DOHH2 (cell line): ENCODE data around the gene PSRC1.

Source experiments
- H3F3A ChIP-seq: fragments of 200-600 bp; sonication (generic), shearing (Covaris generic); 2 replicates; pipeline ENCODE4 v1.6.0; 2016; ENCODE audit warnings: antibody characterized with exemption, mild to moderate bottlenecking; ENCODE audit not compliant: control insufficient read depth, insufficient read depth
- H3K27ac ChIP-seq: fragments of 200-600 bp; sonication (generic); 2 replicates; pipeline ENCODE4 v1.5.1; 2014; ENCODE audit warnings: low read depth, mild to moderate bottlenecking, low read length, moderate library complexity
- H3K27me3 ChIP-seq: fragments of 200-600 bp; sonication (generic); 2 replicates; pipeline ENCODE4 v1.6.1; 2014; ENCODE audit warnings: mild to moderate bottlenecking, low read length, mixed read lengths; ENCODE audit not compliant: control insufficient read depth
- H3K36me3 ChIP-seq: fragments of 200-600 bp; sonication (generic); 2 replicates; pipeline ENCODE4 v1.6.1; 2014; ENCODE audit warnings: mild to moderate bottlenecking, low read length, moderate library complexity, mixed read lengths; ENCODE audit not compliant: control insufficient read depth
- H3K4me1 ChIP-seq: fragments of 200-600 bp; sonication (generic); 2 replicates; pipeline ENCODE4 v1.6.1; 2014; ENCODE audit warnings: mild to moderate bottlenecking, low read length, mixed read lengths; ENCODE audit not compliant: control insufficient read depth
- H3K4me2 ChIP-seq: fragments of 200-600 bp; sonication (generic); 2 replicates; pipeline ENCODE4 v1.6.0; 2014; ENCODE audit warnings: mild to moderate bottlenecking, low read length, moderate library complexity
- H3K4me3 ChIP-seq: fragments of 200-600 bp; sonication (generic); 2 replicates; pipeline ENCODE4 v1.5.1; 2014; ENCODE audit warnings: mild to moderate bottlenecking, low read length, mixed read lengths
- H3K79me2 ChIP-seq: fragments of 200-600 bp; sonication (generic); 2 replicates; pipeline ENCODE4 v1.6.1; 2014; ENCODE audit warnings: mild to moderate bottlenecking, low read length, mixed read lengths; ENCODE audit not compliant: control insufficient read depth
- H3K9me2 ChIP-seq: fragments of 200-600 bp; sonication (generic); replicated peaks from 2 replicates; pipeline ENCODE4 v1.6.1; 2014; ENCODE audit warnings: mild to moderate bottlenecking, low read length, mixed read lengths; ENCODE audit not compliant: control insufficient read depth
- H3K9me3 ChIP-seq: fragments of 200-600 bp; sonication (generic); 2 replicates; pipeline ENCODE4 v1.6.1; 2014; ENCODE audit warnings: antibody characterized with exemption, low read length, mixed read lengths; ENCODE audit not compliant: control insufficient read depth, insufficient read depth
- H4K20me1 ChIP-seq: fragments of 200-600 bp; sonication (generic); 2 replicates; pipeline ENCODE4 v1.6.0; 2014; ENCODE audit warnings: low read depth, mild to moderate bottlenecking, antibody characterized with exemption, low read length, moderate library complexity; ENCODE audit not compliant: control insufficient read depth, insufficient read depth
- EZH2phosphoT487 ChIP-seq: fragments of 200-600 bp; sonication (generic); IDR thresholded peaks from 2 replicates; pipeline ENCODE4 v1.6.1; 2017; ENCODE audit warnings: borderline replicate concordance, mild to moderate bottlenecking, antibody characterized with exemption, low read length, moderate library complexity, mixed read lengths
- TF ChIP-seq, protein P1 (sequence below): fragments of 200-600 bp; sonication (generic); IDR thresholded peaks from one replicate; pipeline ENCODE4 v1.5.1; 2014; ENCODE audit warnings: antibody characterized with exemption, mild to moderate bottlenecking, low read depth, low read length; ENCODE audit not compliant: poor library complexity, severe bottlenecking

Gene PSRC1

DNA sequence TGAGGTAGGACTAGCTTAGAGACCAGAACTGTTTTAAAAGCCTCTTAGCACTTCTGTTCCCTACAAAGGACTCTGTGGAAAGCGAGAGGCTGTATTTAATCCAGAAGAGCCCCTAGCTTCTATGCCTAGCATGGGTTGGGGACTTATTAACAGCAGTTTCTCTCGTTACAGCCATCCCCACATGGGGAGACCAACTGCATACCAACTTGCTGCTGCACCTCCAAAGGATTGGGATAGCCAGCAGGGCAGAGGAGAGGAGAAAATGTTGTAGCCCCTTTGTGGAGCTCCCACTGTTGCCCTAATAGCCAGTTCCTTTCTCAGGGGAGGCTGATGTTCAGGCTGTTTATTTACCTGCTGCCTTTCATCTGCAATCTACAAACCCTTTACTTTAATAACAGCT, 44.6 kb downstream of the PSRC1 start:
- Histone ChIP-seq H3K36me3 (peaks cover 54% of the 10 kb centered on the region), H3K27me3 (peaks cover 3% of the 10 kb centered on the region; the same call in 1 of the 2 replicates)
- TF ChIP-seq, protein P1, sequence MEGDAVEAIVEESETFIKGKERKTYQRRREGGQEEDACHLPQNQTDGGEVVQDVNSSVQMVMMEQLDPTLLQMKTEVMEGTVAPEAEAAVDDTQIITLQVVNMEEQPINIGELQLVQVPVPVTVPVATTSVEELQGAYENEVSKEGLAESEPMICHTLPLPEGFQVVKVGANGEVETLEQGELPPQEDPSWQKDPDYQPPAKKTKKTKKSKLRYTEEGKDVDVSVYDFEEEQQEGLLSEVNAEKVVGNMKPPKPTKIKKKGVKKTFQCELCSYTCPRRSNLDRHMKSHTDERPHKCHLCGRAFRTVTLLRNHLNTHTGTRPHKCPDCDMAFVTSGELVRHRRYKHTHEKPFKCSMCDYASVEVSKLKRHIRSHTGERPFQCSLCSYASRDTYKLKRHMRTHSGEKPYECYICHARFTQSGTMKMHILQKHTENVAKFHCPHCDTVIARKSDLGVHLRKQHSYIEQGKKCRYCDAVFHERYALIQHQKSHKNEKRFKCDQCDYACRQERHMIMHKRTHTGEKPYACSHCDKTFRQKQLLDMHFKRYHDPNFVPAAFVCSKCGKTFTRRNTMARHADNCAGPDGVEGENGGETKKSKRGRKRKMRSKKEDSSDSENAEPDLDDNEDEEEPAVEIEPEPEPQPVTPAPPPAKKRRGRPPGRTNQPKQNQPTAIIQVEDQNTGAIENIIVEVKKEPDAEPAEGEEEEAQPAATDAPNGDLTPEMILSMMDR: no peak
- TF ChIP-seq EZH2phosphoT487: no peak

GRCh38 chr1:109237512-109237911, 45.4 kb downstream of the PSRC1 start:
- TF ChIP-seq, protein P1: no peak
- TF ChIP-seq EZH2phosphoT487: no peak
- H3K36me3 ChIP-seq: peaks cover 57% of the 10 kb centered on the region

More for the DNA sequence above, 44.6 kb downstream of the PSRC1 start:
- no peak overlapping the region for H3K27ac ChIP-seq
- H3K9me2 ChIP-seq: no peaks in the 10 kb centered on the region
- peaks cover 5% of the 10 kb centered on the region; the same call in 1 of the 2 replicates for H4K20me1 ChIP-seq
- H3K79me2 ChIP-seq: no peaks in the 10 kb centered on the region
- no peak overlapping the region for H3K4me2 ChIP-seq
- no peaks in the 10 kb centered on the region for H3F3A ChIP-seq
- H3K9me3 ChIP-seq: no peaks in the 10 kb centered on the region
- no peak overlapping the region for H3K4me3 ChIP-seq
- no peaks in the 10 kb centered on the region for H3K4me1 ChIP-seq

DNA sequence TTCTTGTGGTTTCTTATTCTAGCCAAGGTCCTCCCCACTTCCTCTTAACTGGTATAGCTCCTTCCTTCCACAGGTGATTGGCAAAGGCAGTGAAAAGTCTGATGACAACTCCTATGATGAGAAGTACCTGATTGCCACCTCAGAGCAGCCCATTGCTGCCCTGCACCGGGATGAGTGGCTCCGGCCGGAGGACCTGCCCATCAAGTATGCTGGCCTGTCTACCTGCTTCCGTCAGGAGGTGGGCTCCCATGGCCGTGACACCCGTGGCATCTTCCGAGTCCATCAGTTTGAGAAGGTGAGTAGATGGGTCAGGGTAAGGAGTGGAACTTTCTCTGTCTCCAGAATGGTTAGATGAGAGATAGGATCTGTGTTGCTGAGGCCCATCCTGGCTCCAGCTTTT, 47.8 kb downstream of the PSRC1 start:
- Histone ChIP-seq H4K20me1 (no peaks in the 10 kb centered on the region), H3F3A (no peaks in the 10 kb centered on the region), H3K27ac (no peak overlapping the region), H3K9me2 (no peaks in the 10 kb centered on the region), H3K4me1 (no peaks in the 10 kb centered on the region), H3K9me3 (no peaks in the 10 kb centered on the region), H3K36me3 (peaks cover 75% of the 10 kb centered on the region), H3K4me2 (no peak overlapping the region), H3K79me2 (no peaks in the 10 kb centered on the region), H3K4me3 (no peak overlapping the region), H3K27me3 (no peaks in the 10 kb centered on the region)
- TF ChIP-seq EZH2phosphoT487: no peak
- TF ChIP-seq, protein P1: no peak

More at GRCh38 chr1:109237512-109237911, 45.4 kb downstream of the PSRC1 start:
- Histone ChIP-seq H3K27me3 (no peaks in the 10 kb centered on the region), H3K4me2 (no peak overlapping the region), H4K20me1 (peaks cover 5% of the 10 kb centered on the region; the same call in 1 of the 2 replicates), H3K9me3 (no peaks in the 10 kb centered on the region), H3K9me2 (no peaks in the 10 kb centered on the region), H3K4me1 (no peaks in the 10 kb centered on the region), H3F3A (no peaks in the 10 kb centered on the region), H3K27ac (no peak overlapping the region), H3K79me2 (no peaks in the 10 kb centered on the region), H3K4me3 (no peak overlapping the region)

DNA sequence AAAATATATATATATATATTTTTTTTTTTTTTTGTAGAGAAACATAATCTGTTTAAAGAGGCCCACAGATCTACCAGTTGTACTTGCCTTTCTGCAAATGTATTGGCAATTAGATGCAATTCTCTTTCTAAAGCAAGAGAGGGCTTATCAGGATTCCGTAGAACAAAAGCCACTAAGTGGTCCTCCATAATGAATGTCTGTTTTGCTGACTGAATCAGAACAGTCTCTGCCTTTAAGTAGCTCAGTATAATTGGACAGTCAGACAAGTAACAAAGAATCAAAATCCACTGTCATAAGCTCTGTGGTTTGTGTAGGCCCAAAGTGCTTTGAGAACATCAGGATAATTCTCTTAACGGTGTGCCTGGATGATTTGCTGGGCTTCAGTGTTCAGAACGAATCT, 51.9 kb downstream of the PSRC1 start:
- Histone ChIP-seq H3K79me2 (peaks cover 5% of the 10 kb centered on the region), H3K27me3 (no peaks in the 10 kb centered on the region), H3K4me1 (no peaks in the 10 kb centered on the region), H4K20me1 (no peaks in the 10 kb centered on the region), H3K4me3 (no peak overlapping the region), H3F3A (no peaks in the 10 kb centered on the region), H3K36me3 (peaks cover 72% of the 10 kb centered on the region), H3K27ac (no peak overlapping the region), H3K9me2 (no peaks in the 10 kb centered on the region), H3K9me3 (no peaks in the 10 kb centered on the region), H3K4me2 (no peak overlapping the region)
- TF ChIP-seq EZH2phosphoT487: no peak
- TF ChIP-seq, protein P1: no peak
